RWPE2 (cell line): ENCODE results near the gene FXR2.
A peak's percentile ranks its signal among the peaks of the same experiment; 100 is the strongest.

Experiments
- ATAC-seq: fragments of 200-7000 bp; cut with Tn5 transposase; 3 replicates; pipeline ENCODE4 v1.9.1; 2021; ENCODE audit warnings: low read depth
- DNase-seq: peaks from one replicate; pipeline ENCODE4 v3.0.0-alpha.2; 2020; ENCODE audit warnings: low spot score
- H3K27ac ChIP-seq: fragments of 450-650 bp; 2 replicates; pipeline ENCODE4 v1.5.1; 2017; ENCODE audit warnings: mild to moderate bottlenecking; ENCODE audit not compliant: poor library complexity, severe bottlenecking
- H3K27me3 ChIP-seq: fragments of 250-450 bp; sonication (Bioruptor Pico); 2 replicates; pipeline ENCODE4 v1.5.1; 2021; ENCODE audit warnings: mild to moderate bottlenecking, moderate library complexity; ENCODE audit not compliant: insufficient read depth, poor library complexity, severe bottlenecking
- H3K36me3 ChIP-seq: fragments of 250-450 bp; sonication (Bioruptor Pico); 2 replicates; pipeline ENCODE4 v1.5.1; 2020; ENCODE audit warnings: low read depth, mild to moderate bottlenecking, moderate library complexity
- H3K4me1 ChIP-seq: fragments of 250-450 bp; sonication (Bioruptor Pico); 2 replicates; pipeline ENCODE4 v1.5.1; 2021; ENCODE audit warnings: mild to moderate bottlenecking, moderate library complexity; ENCODE audit not compliant: insufficient read depth, poor library complexity, severe bottlenecking
- H3K4me3 ChIP-seq: fragments of 250-450 bp; sonication (Bioruptor Pico); 2 replicates; pipeline ENCODE4 v1.5.1; 2021; ENCODE audit warnings: mild to moderate bottlenecking, moderate library complexity; ENCODE audit not compliant: severe bottlenecking
- H3K9me3 ChIP-seq: fragments of 250-450 bp; sonication (Bioruptor Pico); 2 replicates; pipeline ENCODE4 v1.5.1; 2021; ENCODE audit warnings: mild to moderate bottlenecking, moderate library complexity; ENCODE audit not compliant: severe bottlenecking
- TF ChIP-seq, protein P1 (sequence below): fragments of 450-650 bp; IDR thresholded peaks from one replicate; pipeline ENCODE4 v1.5.1; 2017; ENCODE audit warnings: mild to moderate bottlenecking, moderate library complexity; ENCODE audit not compliant: poor library complexity, severe bottlenecking

Gene FXR2

DNA sequence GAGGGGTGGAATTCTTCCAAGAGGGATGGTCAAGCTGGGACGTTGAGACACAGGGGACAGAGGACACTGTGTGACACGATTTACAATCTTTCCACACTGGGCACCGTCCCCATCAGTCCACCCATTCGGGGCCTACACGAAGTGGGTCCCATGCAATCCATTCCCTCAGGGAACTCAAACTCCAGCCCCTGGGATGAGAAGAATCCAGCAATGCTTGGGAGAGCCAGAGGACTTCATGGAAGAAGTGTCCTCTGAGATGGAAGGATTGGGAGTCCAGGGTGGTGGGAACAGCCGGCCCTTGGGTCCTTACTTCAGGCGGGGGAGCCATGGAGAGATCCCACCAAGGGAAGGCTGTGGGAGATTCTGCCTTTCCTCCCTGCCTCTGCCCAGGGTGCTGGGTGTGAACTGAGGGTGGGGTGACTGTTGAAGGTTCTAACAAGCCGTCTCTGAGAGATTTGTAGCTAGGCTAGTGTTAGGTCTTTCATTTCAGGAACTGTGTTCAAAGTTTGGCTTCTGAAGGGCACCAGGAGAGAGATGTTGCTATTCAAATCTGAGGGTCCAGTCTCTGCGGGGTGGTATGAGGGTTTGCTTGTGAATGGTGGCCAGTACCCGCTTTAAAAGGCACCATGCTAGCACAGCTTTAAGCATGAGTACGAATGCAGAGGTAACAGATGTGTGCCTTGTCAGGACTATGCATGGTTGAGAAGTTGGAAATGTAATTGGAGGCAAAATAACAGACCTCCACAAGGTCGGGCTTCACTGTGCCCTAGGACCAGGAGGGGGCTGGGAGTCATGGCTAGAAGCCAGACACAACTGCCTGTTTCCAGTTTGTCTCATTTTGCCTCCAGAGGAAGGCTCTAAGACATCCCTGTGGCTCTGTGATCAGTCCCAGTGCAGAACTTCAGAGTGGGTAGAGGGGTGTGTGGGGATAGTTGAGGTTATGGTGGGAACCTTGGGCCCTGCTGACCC lies 38.0 kb upstream of the FXR2 start:
- Histone ChIP-seq H3K4me1 (no peaks in the 10 kb centered on the region), H3K4me3 (no peak overlapping the region), H3K27ac (no peak overlapping the region), H3K36me3 (no peaks in the 10 kb centered on the region), H3K9me3 (no peaks in the 10 kb centered on the region), H3K27me3 (peaks cover 41% of the 10 kb centered on the region)
- DNase-seq (no peak), ATAC-seq (no peak)
- TF ChIP-seq, protein P1, sequence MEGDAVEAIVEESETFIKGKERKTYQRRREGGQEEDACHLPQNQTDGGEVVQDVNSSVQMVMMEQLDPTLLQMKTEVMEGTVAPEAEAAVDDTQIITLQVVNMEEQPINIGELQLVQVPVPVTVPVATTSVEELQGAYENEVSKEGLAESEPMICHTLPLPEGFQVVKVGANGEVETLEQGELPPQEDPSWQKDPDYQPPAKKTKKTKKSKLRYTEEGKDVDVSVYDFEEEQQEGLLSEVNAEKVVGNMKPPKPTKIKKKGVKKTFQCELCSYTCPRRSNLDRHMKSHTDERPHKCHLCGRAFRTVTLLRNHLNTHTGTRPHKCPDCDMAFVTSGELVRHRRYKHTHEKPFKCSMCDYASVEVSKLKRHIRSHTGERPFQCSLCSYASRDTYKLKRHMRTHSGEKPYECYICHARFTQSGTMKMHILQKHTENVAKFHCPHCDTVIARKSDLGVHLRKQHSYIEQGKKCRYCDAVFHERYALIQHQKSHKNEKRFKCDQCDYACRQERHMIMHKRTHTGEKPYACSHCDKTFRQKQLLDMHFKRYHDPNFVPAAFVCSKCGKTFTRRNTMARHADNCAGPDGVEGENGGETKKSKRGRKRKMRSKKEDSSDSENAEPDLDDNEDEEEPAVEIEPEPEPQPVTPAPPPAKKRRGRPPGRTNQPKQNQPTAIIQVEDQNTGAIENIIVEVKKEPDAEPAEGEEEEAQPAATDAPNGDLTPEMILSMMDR: no peak

DNA sequence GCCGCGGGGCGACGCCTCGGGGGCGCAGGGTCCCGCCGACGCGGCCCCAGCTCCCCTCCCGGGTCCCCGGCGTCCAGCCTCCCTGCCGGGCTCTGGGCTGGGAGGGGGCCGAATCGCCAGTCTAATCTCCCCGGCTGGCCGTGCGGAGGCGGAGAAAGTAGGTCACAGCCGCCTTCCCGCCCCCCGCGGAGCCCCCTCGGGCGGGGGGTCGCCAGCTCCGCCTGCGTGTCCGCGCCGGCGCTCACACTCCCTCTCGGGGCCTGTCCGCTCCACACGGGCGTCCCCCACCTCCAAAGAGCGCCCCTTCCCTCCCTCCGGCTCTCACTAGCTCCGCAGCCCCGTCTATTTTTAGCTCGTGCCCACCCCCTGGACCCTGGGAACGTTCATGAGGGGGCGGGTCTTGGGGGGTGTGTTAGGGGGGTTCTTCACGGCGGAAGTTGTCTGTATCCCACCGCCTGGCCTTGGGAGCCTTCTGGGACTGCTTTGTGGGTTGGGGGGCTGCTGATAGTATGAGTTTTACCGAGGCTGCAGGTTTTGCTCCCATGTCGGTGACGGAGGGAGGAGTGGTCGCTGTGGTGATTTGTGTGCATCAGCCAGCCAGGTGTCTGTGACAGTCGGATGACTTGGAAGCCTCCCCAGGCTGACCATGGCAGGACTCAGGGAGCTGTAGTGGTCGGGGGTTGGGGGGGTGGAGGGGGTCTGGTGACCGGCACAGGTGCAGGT lies 37.1 kb upstream of the FXR2 start:
- H3K27me3 ChIP-seq: peaks cover 41% of the 10 kb centered on the region
- ATAC-seq (no peak), DNase-seq (no peak)
- no peaks in the 10 kb centered on the region for H3K36me3 ChIP-seq
- H3K9me3 ChIP-seq: no peaks in the 10 kb centered on the region
- no peak overlapping the region for H3K4me3 ChIP-seq
- H3K27ac ChIP-seq: no peak overlapping the region
- TF ChIP-seq, protein P1: no peak
- no peaks in the 10 kb centered on the region for H3K4me1 ChIP-seq

DNA sequence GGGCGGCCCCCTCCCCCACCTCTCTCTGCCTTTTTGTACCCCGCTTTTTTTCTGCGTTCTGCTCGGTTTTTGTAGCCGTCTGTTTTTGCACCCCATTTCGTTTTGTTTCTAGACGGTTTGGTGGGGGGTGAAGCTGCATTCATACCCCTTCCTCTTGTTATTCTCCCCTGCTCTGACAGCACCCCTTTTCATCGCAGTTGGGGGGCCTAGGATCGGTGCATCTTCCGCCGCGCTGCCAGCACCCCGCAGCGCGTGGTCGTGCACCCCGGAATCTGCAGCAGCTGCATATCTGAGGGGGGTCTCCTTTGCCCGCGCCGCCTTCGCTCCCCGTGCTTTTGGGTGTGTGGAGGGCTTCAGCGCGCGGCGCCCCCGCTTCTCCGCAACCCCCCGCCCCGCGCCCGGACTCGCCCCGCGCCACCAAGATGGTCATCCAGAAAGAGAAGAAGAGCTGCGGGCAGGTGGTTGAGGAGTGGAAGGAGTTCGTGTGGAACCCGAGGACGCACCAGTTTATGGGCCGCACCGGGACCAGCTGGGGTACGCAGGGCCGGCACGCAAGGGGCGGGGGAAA lies 36.5 kb upstream of the FXR2 start:
- Histone ChIP-seq H3K4me1 (no peaks in the 10 kb centered on the region), H3K4me3 (no peak overlapping the region), H3K27me3 (peaks cover 41% of the 10 kb centered on the region), H3K36me3 (no peaks in the 10 kb centered on the region), H3K9me3 (no peaks in the 10 kb centered on the region), H3K27ac (no peak overlapping the region)
- ATAC-seq (no peak), DNase-seq (no peak)
- TF ChIP-seq, protein P1: no peak

DNA sequence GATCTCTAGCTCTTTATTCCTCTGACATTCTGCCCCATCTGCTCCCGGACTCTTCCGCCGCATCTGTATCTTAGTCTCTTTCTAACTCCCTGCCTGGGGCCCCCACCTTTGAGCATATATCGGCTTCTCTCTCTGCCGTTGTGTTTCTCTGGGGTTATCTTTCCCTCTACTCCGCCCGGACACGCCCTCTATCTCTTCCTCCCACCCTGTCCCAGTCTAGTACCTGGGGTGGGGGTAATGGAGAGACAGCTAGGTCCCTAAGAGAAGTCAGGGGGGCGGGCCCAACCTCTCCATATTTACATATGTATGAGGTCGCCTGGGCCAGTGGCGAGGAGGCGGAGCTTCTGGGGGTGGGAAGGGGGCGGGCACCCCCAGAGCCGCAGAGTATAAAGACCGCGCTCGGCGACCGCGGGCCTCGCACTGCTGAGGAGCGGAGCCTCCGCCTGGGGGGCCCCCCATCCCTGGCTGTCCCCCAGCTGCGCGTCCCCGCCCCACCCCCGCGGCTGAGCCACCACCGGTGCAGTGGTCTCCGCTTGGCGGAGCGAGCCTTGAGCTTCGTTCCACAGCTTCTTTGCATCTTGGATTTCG lies 35.9 kb upstream of the FXR2 start, which contains the start of gene ATP1B2:
TSS of gene ATP1B2 (plus strand) at position 418 of the 588 bp plus-strand sequence. CDS start 593 bp downstream, outside the sequence.
- no peak within 1 kb of the TSS for H3K27ac ChIP-seq
- ATAC-seq (peak; percentile 78), DNase-seq (no peak)
- no peaks in the 10 kb centered on the region for H3K4me1 ChIP-seq
- no peak within 1 kb of the TSS for H3K4me3 ChIP-seq
- no peaks in the 10 kb centered on the region for H3K9me3 ChIP-seq
- TF ChIP-seq, protein P1: no peak
- no peaks in the 10 kb centered on the region for H3K36me3 ChIP-seq
- peaks cover 41% of the 10 kb centered on the region for H3K27me3 ChIP-seq
